ENCODE measurements around the gene PCNP.
"Not testable (repeated sequence)": the region's sequence is repeated elsewhere in the genome, so short reads cannot be mapped to it uniquely, and the experiment has no call there.

PCNP gene

GRCh38 chr3:101561630-101562328, 12.2 kb upstream of the PCNP start, which contains the start of gene TRMT10C:
TRMT10C (plus strand) TSS chr3:101561868; CDS start chr3:101564782, 2,914 bp downstream.
- DNase-seq (ENCODE audit: low spot score), result peak; percentile 96
- no peak for FAIRE-seq

- DNase-seq (ENCODE audit: low spot score) (no peak), FAIRE-seq (no peak)
Measured at GRCh38 chr3:101567528-101568317, 6.3 kb upstream of the PCNP start.

GRCh38 chr3:101571028-101571895, 2.7 kb upstream of the PCNP start:
- DNase-seq (ENCODE audit: low spot score), result no peak
- FAIRE-seq, result no peak

GRCh38 chr3:101574388-101575112, 570 bp downstream of the PCNP start:
- FAIRE-seq (no peak), DNase-seq (ENCODE audit: low spot score) (peak; percentile 47)

- DNase-seq (ENCODE audit: low spot score) (no peak), FAIRE-seq (no peak)
Measured at GRCh38 chr3:101577286-101577685, 3.3 kb downstream of the PCNP start.

GRCh38 chr3:101588616-101589015, 14.6 kb downstream of the PCNP start:
- no peak for DNase-seq (ENCODE audit: low spot score)
- no peak for FAIRE-seq

GRCh38 chr3:101591071-101591470, 17.1 kb downstream of the PCNP start:
- no peak for DNase-seq (ENCODE audit: low spot score)
- FAIRE-seq, result no peak

- DNase-seq (ENCODE audit: low spot score) (no peak), FAIRE-seq (no peak)
Measured at GRCh38 chr3:101602731-101603130, 28.8 kb downstream of the PCNP start.

- no peak for FAIRE-seq
Measured at GRCh38 chr3:101603184-101603583, 29.2 kb downstream of the PCNP start.

GRCh38 chr3:101605398-101605797, 31.4 kb downstream of the PCNP start:
- not testable (repeated sequence) for FAIRE-seq

More at GRCh38 chr3:101603184-101603583, 29.2 kb downstream of the PCNP start:
- DNase-seq (ENCODE audit: low spot score), result no peak

GRCh38 chr3:101611023-101611422, 37.0 kb downstream of the PCNP start:
- no peak for DNase-seq (ENCODE audit: low spot score)
- no peak for FAIRE-seq

More at GRCh38 chr3:101605398-101605797, 31.4 kb downstream of the PCNP start:
- not testable (repeated sequence) for DNase-seq (ENCODE audit: low spot score)

- FAIRE-seq; DNase-seq (ENCODE audit: low spot score): not testable (repeated sequence)
Measured at GRCh38 chr3:101613014-101613413, 39.0 kb downstream of the PCNP start.

- FAIRE-seq (no peak), DNase-seq (ENCODE audit: low spot score) (no peak)
Measured at GRCh38 chr3:101615525-101615924, 41.5 kb downstream of the PCNP start.

- DNase-seq (ENCODE audit: low spot score) (no peak), FAIRE-seq (no peak)
Measured at GRCh38 chr3:101617478-101617877, 43.5 kb downstream of the PCNP start.

GRCh38 chr3:101618726-101619125, 44.7 kb downstream of the PCNP start:
- DNase-seq (ENCODE audit: low spot score) (no peak), FAIRE-seq (no peak)

- FAIRE-seq (no peak), DNase-seq (ENCODE audit: low spot score) (no peak)
Measured at GRCh38 chr3:101619734-101620133, 45.8 kb downstream of the PCNP start.

- FAIRE-seq (no peak), DNase-seq (ENCODE audit: low spot score) (no peak)
Measured at GRCh38 chr3:101623656-101624055, 49.7 kb downstream of the PCNP start.

- FAIRE-seq (no peak), DNase-seq (ENCODE audit: low spot score) (no peak)
Measured at GRCh38 chr3:101624857-101625256, 50.9 kb downstream of the PCNP start.

- no peak for DNase-seq (ENCODE audit: low spot score)
- no peak for FAIRE-seq
Measured at GRCh38 chr3:101625879-101626278, 51.9 kb downstream of the PCNP start.

GRCh38 chr3:101629219-101629618, 55.2 kb downstream of the PCNP start:
- DNase-seq (ENCODE audit: low spot score) (no peak), FAIRE-seq (no peak)
